Measurements from ENCODE around the gene DCXR.

DNA sequence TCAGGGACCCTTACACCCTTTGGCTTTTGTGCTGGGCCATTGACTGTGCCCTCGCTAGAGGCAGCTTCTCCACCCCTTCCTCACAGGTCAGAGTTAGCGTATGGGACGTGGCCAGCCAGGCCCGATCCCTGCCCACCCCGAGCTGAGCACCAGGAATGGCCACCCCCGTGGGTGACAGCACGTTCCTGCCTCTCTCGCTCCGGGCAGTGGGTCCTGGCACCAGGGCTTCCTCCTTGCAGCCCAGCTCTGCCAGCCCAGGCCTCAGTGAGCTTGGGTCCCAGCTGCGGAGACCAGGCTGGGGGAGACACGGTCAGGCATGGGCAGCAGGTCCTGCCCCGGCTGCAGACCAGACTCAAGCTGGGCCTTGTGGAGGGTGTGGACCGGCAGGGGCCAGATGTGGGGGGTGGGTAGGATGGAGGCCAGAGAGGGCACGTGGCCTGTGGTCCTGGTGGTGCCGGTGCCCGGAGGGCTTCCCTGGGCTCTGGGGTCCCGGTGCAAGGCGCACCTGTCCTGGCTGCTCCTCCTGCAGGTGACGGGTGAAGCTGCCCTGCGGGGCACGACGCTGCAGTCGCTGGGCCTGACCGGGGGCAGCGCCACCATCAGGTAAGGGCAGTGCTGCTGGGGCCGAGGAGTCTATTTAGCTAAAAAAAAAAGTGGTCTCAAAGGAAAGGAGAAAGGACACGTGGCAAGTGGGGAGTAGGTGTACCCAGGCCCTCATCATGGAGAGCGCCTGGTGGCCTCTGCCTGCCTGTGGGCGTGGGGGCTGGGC lies 41.9 kb downstream of the DCXR start:
- no peak for TF ChIP-seq EZH2 (IDR thresholded peaks at IDR 0.05)
- TF ChIP-seq POLR2AphosphoS5 (IDR thresholded peaks at IDR 0.05; ENCODE audit: borderline replicate concordance, low read depth, low read length), result no peak

Data from SK-N-MC (cell line).